Sigmoid colon (tissue), 7 donors: ENCODE results near the gene BHLHE23. TPM values are rescaled to one million over a fixed set of nuclear protein-coding genes. Genes with fewer than 3 reads are reported as not detected.

ENCODE experiments used
- DNase-seq: peaks from one replicate; pipeline ENCODE4 v3.0.0-alpha.2; 2019
- H3K27ac ChIP-seq, 4 donors: fragments of 200-600 bp; sonication (generic); one replicate each; pipeline ENCODE4 v1.5.1; 2016 to 2019; ENCODE audit warnings: mild to moderate bottlenecking in 1 of 4
- H3K27me3 ChIP-seq, 3 donors: fragments of 200-600 bp; sonication (generic); one replicate each; pipeline ENCODE4 v1.5.1; 2019; ENCODE audit warnings: mild to moderate bottlenecking in 1 of 3
- H3K36me3 ChIP-seq, 4 donors: fragments of 200-600 bp; sonication (generic); one replicate each; pipeline ENCODE4 v1.5.1; 2016 to 2019
- H3K4me1 ChIP-seq, 4 donors: fragments of 200-600 bp; sonication (generic); one replicate each; pipeline ENCODE4 v1.5.1; 2017 to 2019
- H3K4me3 ChIP-seq, 4 donors: fragments of 200-600 bp; sonication (generic); one replicate each; pipeline ENCODE4 v1.5.1; 2017 to 2019; ENCODE audit warnings: mild to moderate bottlenecking in 2 of 4, moderate library complexity in 1 of 4
- H3K9me3 ChIP-seq, 4 donors: fragments of 200-600 bp in 3 of 4; sonication (generic) in 3 of 4; one replicate each; pipeline versions ENCODE4 v1.5.1 to v1.6.1; 2013 to 2019
- CTCF ChIP-seq, 4 experiments: fragments of 450-650 bp in 3 of 4; fragments of 200-600 bp in 1 of 4; IDR thresholded peaks; one replicate each; pipeline ENCODE4 v1.5.1; 2016 to 2019; ENCODE audit warnings: antibody characterized with exemption in 4 of 4, mild to moderate bottlenecking in 3 of 4, moderate library complexity in 2 of 4
- EP300 ChIP-seq, 4 donors: sonication (generic); formaldehyde crosslinking; IDR thresholded peaks; one replicate each; pipeline ENCODE4 v1.6.1; 2017; ENCODE audit warnings: antibody characterized with exemption in 4 of 4
- POLR2A ChIP-seq, 2 donors: fragments of 450-650 bp; IDR thresholded peaks; one replicate each; pipeline ENCODE4 v1.6.1; 2016; ENCODE audit warnings: antibody characterized with exemption in 2 of 2, mild to moderate bottlenecking in 2 of 2, moderate library complexity in 2 of 2
- POLR2AphosphoS5 ChIP-seq, 4 donors: sonication (generic); formaldehyde crosslinking; IDR thresholded peaks; one replicate each; pipeline ENCODE4 v1.6.1; 2017; ENCODE audit warnings: antibody characterized with exemption in 4 of 4
- WGBS, 2 donors: extraction: QIAGEN DNeasy Blood & Tissue Kit; methylation state at CpG; one replicate each; pipeline ENCODE4 v1.1.7; 2013; 5-methylcytosine and 5-hydroxymethylcytosine counted together
- intact Hi-C: fragments of 100-400 bp; cut with DNase I; formaldehyde crosslinking; loops from one replicate; pipeline ENCODE4 v1.15.1; 2023
- polyA plus RNA-seq, 3 donors: library from polyadenylated mRNA; stranded (reverse); fragments of 200-250 nt; gene quantifications; one replicate each; pipeline ENCODE4 v1.2.3, GENCODE V29; 2013
- total RNA-seq, 4 donors: library from RNA; depleted of rRNA; stranded (reverse); fragments of >200 nt; gene quantifications; one replicate each; pipeline ENCODE4 v1.1.0, GENCODE V29; 2016
- donor health status: healthy with polysubstance abuse.
- donor health status: Bipolar disorder and iron deficiency.
- donor health status: healthy.

BHLHE23 gene
- total and polyA plus RNA-seq, 7 donors: not detected

- no peak for DNase-seq
- H3K27ac ChIP-seq: no peak overlapping the region
- TF ChIP-seq CTCF (IDR thresholded peaks at IDR 0.05) (no peak), POLR2AphosphoS5 (IDR thresholded peaks at IDR 0.05) (no peak), POLR2A (IDR thresholded peaks at IDR 0.05) (no peak), EP300 (IDR thresholded peaks at IDR 0.05) (no peak)
- H3K4me1 ChIP-seq: peaks cover 0 to 11% (median 10%) of the 10 kb centered on the region in 4 donors
- peaks cover 41 to 85% (median 75%) of the 10 kb centered on the region in 3 donors for H3K27me3 ChIP-seq
- H3K9me3 ChIP-seq: no peaks in the 10 kb centered on the region
- intact Hi-C loops: loop anchor here (1.0 kb wide), 1 partner anchor 36 kb away; no protein-coding TSS in a partner anchor
- 19 to 22% methylated on average over 48 of the region's 48 CpGs for WGBS, 2 donors
- H3K36me3 ChIP-seq: no peaks in the 10 kb centered on the region
- peak overlapping the region in 3 of 4 donors; percentile 16 to 31 (median 28) for H3K4me3 ChIP-seq
Measured at GRCh38 chr20:62972845-62973745, 33.7 kb downstream of the BHLHE23 start.

GRCh38 chr20:62971950-62972844, 34.6 kb downstream of the BHLHE23 start:
- WGBS, 2 donors: 5% methylated on average over 38 of the region's 38 CpGs
- H3K27ac ChIP-seq: no peak overlapping the region
- intact Hi-C loops: loop anchor here (1.0 kb wide), 1 partner anchor 37 kb away; no protein-coding TSS in a partner anchor
- peaks cover 0 to 11% (median 10%) of the 10 kb centered on the region in 4 donors for H3K4me1 ChIP-seq
- DNase-seq: peak; percentile 92
- peak overlapping the region in 3 of 4 donors; percentile 16 to 31 (median 28) for H3K4me3 ChIP-seq
- TF ChIP-seq POLR2AphosphoS5 (IDR thresholded peaks at IDR 0.05): no peak
- TF ChIP-seq POLR2A (IDR thresholded peaks at IDR 0.05): no peak
- TF ChIP-seq CTCF (IDR thresholded peaks at IDR 0.05): peak; percentile 89 to 97 (median 94)
- TF ChIP-seq EP300 (IDR thresholded peaks at IDR 0.05): no peak
- peaks cover 41 to 76% (median 66%) of the 10 kb centered on the region in 3 donors for H3K27me3 ChIP-seq
- no peaks in the 10 kb centered on the region for H3K9me3 ChIP-seq
- no peaks in the 10 kb centered on the region for H3K36me3 ChIP-seq

GRCh38 chr20:62971211-62971949, 35.4 kb downstream of the BHLHE23 start:
- Histone ChIP-seq H3K36me3 (no peaks in the 10 kb centered on the region), H3K4me1 (peaks cover 0 to 11% (median 10%) of the 10 kb centered on the region in 4 donors), H3K27ac (no peak overlapping the region), H3K27me3 (peaks cover 34 to 67% (median 59%) of the 10 kb centered on the region in 3 donors), H3K4me3 (no peak overlapping the region), H3K9me3 (no peaks in the 10 kb centered on the region)
- 60 to 82% methylated on average over 10 of the region's 10 CpGs for WGBS, 2 donors
- TF ChIP-seq EP300 (IDR thresholded peaks at IDR 0.05) (no peak), CTCF (IDR thresholded peaks at IDR 0.05) (no peak), POLR2AphosphoS5 (IDR thresholded peaks at IDR 0.05) (no peak), POLR2A (IDR thresholded peaks at IDR 0.05) (no peak)
- no peak for DNase-seq
- intact Hi-C loops: no loop called here
